Esophagus squamous epithelium (tissue), 4 donors: Measurements from ENCODE around the gene MAP1B.

ENCODE experiments used
- POLR2A ChIP-seq, 4 donors: fragments of 450-650 bp; IDR thresholded peaks; one replicate each; pipeline ENCODE4 v1.6.1; 2017; ENCODE audit warnings: antibody characterized with exemption in 4 of 4, mild to moderate bottlenecking in 4 of 4, moderate library complexity in 3 of 4
- TF ChIP-seq, protein P1 (sequence below), 6 experiments: fragments of 450-650 bp in 4 of 6; fragments of 200-600 bp in 2 of 6; sonication (generic) in 2 of 6; IDR thresholded peaks; one replicate each; pipeline ENCODE4 v1.5.1; 2016 to 2019; ENCODE audit warnings: antibody characterized with exemption in 6 of 6, mild to moderate bottlenecking in 4 of 6, moderate library complexity in 4 of 6

DNA sequence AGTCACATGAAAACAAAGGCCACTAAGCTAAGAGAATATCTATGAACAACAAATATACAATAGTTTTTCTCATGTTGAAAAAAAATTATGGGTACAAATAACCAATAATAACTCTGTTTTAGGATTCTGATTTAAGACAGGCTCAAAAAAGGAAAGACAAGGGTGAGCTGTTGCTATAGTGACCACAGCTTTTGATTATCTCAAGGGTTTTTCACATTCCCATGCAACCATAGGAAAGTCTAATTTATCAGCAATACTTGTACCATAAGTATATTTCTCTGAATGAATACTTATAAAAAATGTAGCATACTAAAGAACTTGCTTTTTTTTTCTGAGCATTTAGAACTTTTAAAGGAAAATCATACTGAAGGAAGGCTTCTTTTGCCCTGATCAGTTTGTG is 144.7 kb downstream of the MAP1B start:
- TF ChIP-seq, protein P1, sequence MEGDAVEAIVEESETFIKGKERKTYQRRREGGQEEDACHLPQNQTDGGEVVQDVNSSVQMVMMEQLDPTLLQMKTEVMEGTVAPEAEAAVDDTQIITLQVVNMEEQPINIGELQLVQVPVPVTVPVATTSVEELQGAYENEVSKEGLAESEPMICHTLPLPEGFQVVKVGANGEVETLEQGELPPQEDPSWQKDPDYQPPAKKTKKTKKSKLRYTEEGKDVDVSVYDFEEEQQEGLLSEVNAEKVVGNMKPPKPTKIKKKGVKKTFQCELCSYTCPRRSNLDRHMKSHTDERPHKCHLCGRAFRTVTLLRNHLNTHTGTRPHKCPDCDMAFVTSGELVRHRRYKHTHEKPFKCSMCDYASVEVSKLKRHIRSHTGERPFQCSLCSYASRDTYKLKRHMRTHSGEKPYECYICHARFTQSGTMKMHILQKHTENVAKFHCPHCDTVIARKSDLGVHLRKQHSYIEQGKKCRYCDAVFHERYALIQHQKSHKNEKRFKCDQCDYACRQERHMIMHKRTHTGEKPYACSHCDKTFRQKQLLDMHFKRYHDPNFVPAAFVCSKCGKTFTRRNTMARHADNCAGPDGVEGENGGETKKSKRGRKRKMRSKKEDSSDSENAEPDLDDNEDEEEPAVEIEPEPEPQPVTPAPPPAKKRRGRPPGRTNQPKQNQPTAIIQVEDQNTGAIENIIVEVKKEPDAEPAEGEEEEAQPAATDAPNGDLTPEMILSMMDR (IDR thresholded peaks at IDR 0.05), result no peak
- TF ChIP-seq POLR2A (IDR thresholded peaks at IDR 0.05), result no peak
